HEK293 (cell line): ENCODE results near the gene VSIG8.
"Not testable (repeated sequence)": the region's sequence is repeated elsewhere in the genome, so short reads cannot be mapped to it uniquely, and the experiment has no call there.

Experiments used
- CTCF ChIA-PET: fragments of 350-600 bp; formaldehyde crosslinking; extraction: SDS; loops from one replicate; lab custom pipeline; 2021; ENCODE audit warnings: antibody characterized with exemption; lab: Yijun Ruan, JAX
- POLR2A ChIA-PET: fragments of 300-600 bp; formaldehyde crosslinking; extraction: SDS; loops from one replicate; lab custom pipeline; 2020; ENCODE audit warnings: antibody characterized with exemption, inconsistent platforms; lab: Yijun Ruan, JAX
- H3K27ac ChIP-seq: fragments of 200-500 bp; sonication (Bioruptor generic); 2 replicates; pipeline ENCODE4 v1.5.1; 2014; ENCODE audit warnings: low read depth, low read length, control low read depth, inconsistent platforms; ENCODE audit errors: extremely low read depth
- H3K36me3 ChIP-seq, 2 experiments: fragments of 200-500 bp in 1 of 2; sonication (Bioruptor generic) in 1 of 2; 1 replicate in 1 of 2; 2 replicates in 1 of 2; pipeline ENCODE4 v1.5.1; 2014 to 2017; ENCODE audit warnings: inconsistent platforms in 2 of 2, low read length in 2 of 2; ENCODE audit not compliant: control insufficient read depth in 2 of 2, insufficient read depth in 1 of 2
- H3K4me1 ChIP-seq: fragments of 200-500 bp; sonication (Bioruptor generic); 2 replicates; pipeline ENCODE4 v1.5.1; 2014; ENCODE audit warnings: mild to moderate bottlenecking, low read length, inconsistent platforms; ENCODE audit not compliant: control insufficient read depth, insufficient read depth
- H3K4me3 ChIP-seq: 2 replicates; pipeline ENCODE4 v1.5.1; 2011; ENCODE audit warnings: low read depth, mild to moderate bottlenecking, control low read depth, low read length, moderate library complexity
- H3K9me3 ChIP-seq: fragments of 200-500 bp; sonication (Bioruptor generic); 2 replicates; pipeline ENCODE4 v1.5.1; 2014; ENCODE audit warnings: low read depth, low read length, inconsistent platforms; ENCODE audit not compliant: control insufficient read depth, insufficient read depth
- HOXD13 ChIP-seq: sonication (generic); formaldehyde crosslinking; IDR thresholded peaks from 2 replicates; pipeline ENCODE4 v1.8.0; 2022; ENCODE audit warnings: missing genetic modification reagents, borderline replicate concordance
- REPIN1 ChIP-seq: fragments of 450-650 bp; formaldehyde crosslinking; IDR thresholded peaks from 2 replicates; pipeline ENCODE4 v1.5.1; 2017; ENCODE audit warnings: missing biosample characterization, missing genetic modification characterization, low read depth
- SETDB1 ChIP-seq: IDR thresholded peaks from one replicate; pipeline ENCODE4 v1.6.1; 2017; ENCODE audit warnings: mild to moderate bottlenecking, low read length, moderate library complexity, mixed read lengths; ENCODE audit not compliant: insufficient read length
- ZBTB48 ChIP-seq: fragments of 450-650 bp; formaldehyde crosslinking; IDR thresholded peaks from 2 replicates; pipeline ENCODE4 v1.5.1; 2016; ENCODE audit warnings: missing biosample characterization, missing genetic modification characterization
- ZFP41 ChIP-seq: fragments of 450-650 bp; formaldehyde crosslinking; IDR thresholded peaks from 2 replicates; pipeline ENCODE4 v1.5.1; 2016; ENCODE audit warnings: missing biosample characterization, missing genetic modification characterization, borderline replicate concordance
- ZNF174 ChIP-seq: fragments of 450-650 bp; formaldehyde crosslinking; IDR thresholded peaks from 2 replicates; pipeline ENCODE4 v1.5.0; 2017; ENCODE audit warnings: missing biosample characterization, mild to moderate bottlenecking, missing genetic modification characterization
- ZNF239 ChIP-seq: fragments of 450-650 bp; formaldehyde crosslinking; IDR thresholded peaks from 2 replicates; pipeline ENCODE4 v1.5.1; 2016; ENCODE audit warnings: missing biosample characterization, missing genetic modification characterization
- ZNF280C ChIP-seq: fragments of 450-650 bp; formaldehyde crosslinking; IDR thresholded peaks from 2 replicates; pipeline ENCODE4 v1.5.1; 2016; ENCODE audit warnings: missing biosample characterization, missing genetic modification characterization
- ZNF341 ChIP-seq: fragments of 450-650 bp; formaldehyde crosslinking; IDR thresholded peaks from 2 replicates; pipeline ENCODE4; 2016; ENCODE audit warnings: low read depth, missing biosample characterization, missing genetic modification characterization
- ZNF350 ChIP-seq: fragments of 450-650 bp; formaldehyde crosslinking; IDR thresholded peaks from 2 replicates; pipeline ENCODE4 v1.5.0; 2017; ENCODE audit warnings: missing biosample characterization, mild to moderate bottlenecking, missing genetic modification characterization
- ZNF670 ChIP-seq: fragments of 450-650 bp; formaldehyde crosslinking; IDR thresholded peaks from 2 replicates; pipeline ENCODE4 v1.5.1; 2016; ENCODE audit warnings: missing biosample characterization, missing genetic modification characterization, low read depth
- ZNF792 ChIP-seq: fragments of 450-650 bp; formaldehyde crosslinking; IDR thresholded peaks from 2 replicates; pipeline ENCODE4 v1.5.1; 2016; ENCODE audit warnings: missing biosample characterization, missing genetic modification characterization
- TF ChIP-seq, protein P1 (sequence below): fragments of 450-650 bp; formaldehyde crosslinking; IDR thresholded peaks from 2 replicates; pipeline ENCODE4 v1.5.1; 2017; ENCODE audit warnings: missing biosample characterization, mild to moderate bottlenecking, missing genetic modification characterization, moderate library complexity
- TF ChIP-seq, protein P2 (sequence below): fragments of 450-650 bp; formaldehyde crosslinking; IDR thresholded peaks from 2 replicates; pipeline ENCODE4 v1.5.1; 2016; ENCODE audit warnings: missing biosample characterization, missing genetic modification characterization, borderline replicate concordance
- TF ChIP-seq, protein P3 (sequence below): fragments of 450-650 bp; formaldehyde crosslinking; IDR thresholded peaks from 2 replicates; pipeline ENCODE4 v1.5.1; 2016; ENCODE audit warnings: missing biosample characterization, missing genetic modification characterization

Gene VSIG8

DNA sequence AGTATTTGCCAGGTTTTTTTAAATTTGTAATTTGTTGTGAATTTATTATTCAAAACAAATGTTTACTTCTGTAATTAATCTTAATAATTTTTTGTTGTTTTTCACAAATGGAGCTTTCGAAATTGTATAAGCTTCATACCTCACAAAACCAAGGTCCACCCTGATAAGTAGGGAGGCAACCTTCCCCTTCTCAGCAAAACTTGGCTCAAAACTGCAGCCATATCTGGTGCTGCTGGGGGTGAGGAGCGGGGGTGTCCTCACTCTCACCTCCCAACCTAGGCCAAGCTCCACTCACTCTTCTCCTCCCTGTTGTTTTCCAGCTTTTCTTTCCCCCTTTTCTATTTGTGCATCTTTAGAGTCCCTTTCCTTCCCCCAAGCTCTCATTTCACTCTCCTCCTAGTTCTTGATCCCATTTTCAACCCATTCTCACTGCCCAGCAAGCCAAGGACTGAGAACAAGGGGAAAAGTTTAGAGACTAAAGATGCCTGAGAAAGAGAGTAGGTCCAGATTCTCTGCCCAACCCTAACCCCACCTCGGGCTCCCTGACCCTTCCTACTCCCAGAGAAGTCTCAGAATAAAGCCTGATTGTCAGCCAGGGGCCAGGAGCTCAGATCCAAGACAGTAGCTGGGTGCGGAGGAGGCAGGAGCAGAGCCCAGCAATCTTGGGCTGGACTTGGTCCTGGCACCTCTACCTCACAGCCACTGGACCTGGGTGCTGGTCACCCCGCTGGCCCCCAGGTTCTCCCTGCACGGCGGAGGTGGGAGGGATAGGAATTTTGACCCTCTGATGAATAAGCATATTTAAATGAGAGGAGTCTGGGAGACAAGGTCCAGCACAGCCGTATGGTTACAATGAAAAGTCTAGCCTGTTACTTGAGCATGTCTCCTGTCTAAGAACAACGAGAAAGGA is 45.8 kb upstream of the VSIG8 start (continued):
- TF ChIP-seq, protein P1, sequence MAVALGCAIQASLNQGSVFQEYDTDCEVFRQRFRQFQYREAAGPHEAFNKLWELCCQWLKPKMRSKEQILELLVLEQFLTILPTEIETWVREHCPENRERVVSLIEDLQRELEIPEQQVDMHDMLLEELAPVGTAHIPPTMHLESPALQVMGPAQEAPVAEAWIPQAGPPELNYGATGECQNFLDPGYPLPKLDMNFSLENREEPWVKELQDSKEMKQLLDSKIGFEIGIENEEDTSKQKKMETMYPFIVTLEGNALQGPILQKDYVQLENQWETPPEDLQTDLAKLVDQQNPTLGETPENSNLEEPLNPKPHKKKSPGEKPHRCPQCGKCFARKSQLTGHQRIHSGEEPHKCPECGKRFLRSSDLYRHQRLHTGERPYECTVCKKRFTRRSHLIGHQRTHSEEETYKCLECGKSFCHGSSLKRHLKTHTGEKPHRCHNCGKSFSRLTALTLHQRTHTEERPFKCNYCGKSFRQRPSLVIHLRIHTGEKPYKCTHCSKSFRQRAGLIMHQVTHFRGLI: no peak
- TF ChIP-seq ZNF792 (no peak), ZNF350 (tag by site-specific recombination) (no peak)

GRCh38 chr1:159906960-159907359 is 44.5 kb upstream of the VSIG8 start:
- ChIA-PET CTCF (interaction anchor here (0.7 to 2.7 kb wide), 3 partner anchors 9 to 105 kb away, joined by 3 to 18 read pairs (median 3); partner anchors contain the start of gene FCRL6), POLR2A (no interaction called here)
- H3K4me1 ChIP-seq: peaks cover 6% of the 10 kb centered on the region; the same call in 1 of the 2 replicates

GRCh38 chr1:159904036-159904435 is 41.6 kb upstream of the VSIG8 start:
- ChIA-PET POLR2A (interaction anchor here (0.7 kb wide), 1 partner anchor 36 kb away, joined by 4 read pairs; no protein-coding TSS in a partner anchor), CTCF (interaction anchor here (1.0 to 1.9 kb wide), 3 partner anchors 11 to 104 kb away, joined by 3 to 9 read pairs (median 5); no protein-coding TSS in a partner anchor)
- H3K9me3 ChIP-seq, H3K27ac ChIP-seq, H3K4me3 ChIP-seq, H3K4me1 ChIP-seq, H3K36me3 ChIP-seq: not testable (repeated sequence)
- TF ChIP-seq SETDB1: peak; percentile 22

More at GRCh38 chr1:159906960-159907359, 44.5 kb upstream of the VSIG8 start:
- Histone ChIP-seq H3K4me3 (no peak overlapping the region), H3K9me3 (no peaks in the 10 kb centered on the region), H3K27ac (no peak overlapping the region), H3K36me3 (no peaks in the 10 kb centered on the region)
- no peak for TF ChIP-seq HOXD13 (CRISPR knock-in tag)
- no peak for TF ChIP-seq ZNF239 (tag by site-specific recombination)
- no peak for TF ChIP-seq ZBTB48
- TF ChIP-seq, protein P2, sequence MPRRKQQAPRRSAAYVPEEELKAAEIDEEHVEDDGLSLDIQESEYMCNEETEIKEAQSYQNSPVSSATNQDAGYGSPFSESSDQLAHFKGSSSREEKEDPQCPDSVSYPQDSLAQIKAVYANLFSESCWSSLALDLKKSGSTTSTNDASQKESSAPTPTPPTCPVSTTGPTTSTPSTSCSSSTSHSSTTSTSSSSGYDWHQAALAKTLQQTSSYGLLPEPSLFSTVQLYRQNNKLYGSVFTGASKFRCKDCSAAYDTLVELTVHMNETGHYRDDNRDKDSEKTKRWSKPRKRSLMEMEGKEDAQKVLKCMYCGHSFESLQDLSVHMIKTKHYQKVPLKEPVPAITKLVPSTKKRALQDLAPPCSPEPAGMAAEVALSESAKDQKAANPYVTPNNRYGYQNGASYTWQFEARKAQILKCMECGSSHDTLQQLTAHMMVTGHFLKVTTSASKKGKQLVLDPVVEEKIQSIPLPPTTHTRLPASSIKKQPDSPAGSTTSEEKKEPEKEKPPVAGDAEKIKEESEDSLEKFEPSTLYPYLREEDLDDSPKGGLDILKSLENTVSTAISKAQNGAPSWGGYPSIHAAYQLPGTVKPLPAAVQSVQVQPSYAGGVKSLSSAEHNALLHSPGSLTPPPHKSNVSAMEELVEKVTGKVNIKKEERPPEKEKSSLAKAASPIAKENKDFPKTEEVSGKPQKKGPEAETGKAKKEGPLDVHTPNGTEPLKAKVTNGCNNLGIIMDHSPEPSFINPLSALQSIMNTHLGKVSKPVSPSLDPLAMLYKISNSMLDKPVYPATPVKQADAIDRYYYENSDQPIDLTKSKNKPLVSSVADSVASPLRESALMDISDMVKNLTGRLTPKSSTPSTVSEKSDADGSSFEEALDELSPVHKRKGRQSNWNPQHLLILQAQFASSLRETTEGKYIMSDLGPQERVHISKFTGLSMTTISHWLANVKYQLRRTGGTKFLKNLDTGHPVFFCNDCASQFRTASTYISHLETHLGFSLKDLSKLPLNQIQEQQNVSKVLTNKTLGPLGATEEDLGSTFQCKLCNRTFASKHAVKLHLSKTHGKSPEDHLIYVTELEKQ (tag by site-specific recombination): no peak
- no peak for TF ChIP-seq REPIN1 (tag by site-specific recombination)
- no peak for TF ChIP-seq ZNF174

GRCh38 chr1:159902541-159902940 is 40.1 kb upstream of the VSIG8 start:
- POLR2A ChIA-PET: no interaction called here
- TF ChIP-seq ZNF341 (tag by site-specific recombination) (no peak), ZNF280C (tag by site-specific recombination) (no peak), ZNF670 (tag by site-specific recombination) (no peak), ZFP41 (no peak)
- TF ChIP-seq, protein P3, sequence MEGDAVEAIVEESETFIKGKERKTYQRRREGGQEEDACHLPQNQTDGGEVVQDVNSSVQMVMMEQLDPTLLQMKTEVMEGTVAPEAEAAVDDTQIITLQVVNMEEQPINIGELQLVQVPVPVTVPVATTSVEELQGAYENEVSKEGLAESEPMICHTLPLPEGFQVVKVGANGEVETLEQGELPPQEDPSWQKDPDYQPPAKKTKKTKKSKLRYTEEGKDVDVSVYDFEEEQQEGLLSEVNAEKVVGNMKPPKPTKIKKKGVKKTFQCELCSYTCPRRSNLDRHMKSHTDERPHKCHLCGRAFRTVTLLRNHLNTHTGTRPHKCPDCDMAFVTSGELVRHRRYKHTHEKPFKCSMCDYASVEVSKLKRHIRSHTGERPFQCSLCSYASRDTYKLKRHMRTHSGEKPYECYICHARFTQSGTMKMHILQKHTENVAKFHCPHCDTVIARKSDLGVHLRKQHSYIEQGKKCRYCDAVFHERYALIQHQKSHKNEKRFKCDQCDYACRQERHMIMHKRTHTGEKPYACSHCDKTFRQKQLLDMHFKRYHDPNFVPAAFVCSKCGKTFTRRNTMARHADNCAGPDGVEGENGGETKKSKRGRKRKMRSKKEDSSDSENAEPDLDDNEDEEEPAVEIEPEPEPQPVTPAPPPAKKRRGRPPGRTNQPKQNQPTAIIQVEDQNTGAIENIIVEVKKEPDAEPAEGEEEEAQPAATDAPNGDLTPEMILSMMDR: no peak

More at GRCh38 chr1:159902541-159902940, 40.1 kb upstream of the VSIG8 start:
- Histone ChIP-seq H3K9me3 (no peaks in the 10 kb centered on the region), H3K27ac (no peak overlapping the region), H3K4me3 (no peak overlapping the region), H3K4me1 (no peaks in the 10 kb centered on the region), H3K36me3 (no peaks in the 10 kb centered on the region)
- CTCF ChIA-PET: interaction anchor here (0.6 to 1.9 kb wide), 3 partner anchors 10 to 43 kb away, joined by 3 to 9 read pairs (median 4); no protein-coding TSS in a partner anchor
